IMR-90 (cell line): ENCODE data around the gene IRAG1.

Source experiments
- CEBPB ChIP-seq: IDR thresholded peaks from 2 replicates; pipeline ENCODE4 v1.6.1; 2012; ENCODE audit warnings: low read depth, low read length, improper control_type of control experiment
- CTCF ChIP-seq: conservative IDR thresholded peaks from 2 replicates; pipeline ENCODE4 v1.5.1; 2012; ENCODE audit warnings: mild to moderate bottlenecking, low read depth, low read length, improper control_type of control experiment
- ELK1 ChIP-seq: fragments of 150-350 bp; IDR thresholded peaks from 2 replicates; pipeline ENCODE4 v1.6.1; 2016; ENCODE audit warnings: low read depth, mild to moderate bottlenecking, low read length, moderate library complexity, borderline replicate concordance
- MAZ ChIP-seq: IDR thresholded peaks from 2 replicates; pipeline ENCODE4 v1.6.1; 2012; ENCODE audit warnings: low read depth, mild to moderate bottlenecking, low read length, improper control_type of control experiment, moderate library complexity, borderline replicate concordance
- MXI1 ChIP-seq: IDR thresholded peaks from 2 replicates; pipeline ENCODE4 v1.6.1; 2012; ENCODE audit warnings: low read depth, mild to moderate bottlenecking, low read length, moderate library complexity, borderline replicate concordance
- POLR2A ChIP-seq: IDR thresholded peaks from 2 replicates; pipeline ENCODE4 v1.6.1; 2012; ENCODE audit warnings: mild to moderate bottlenecking, low read depth, low read length
- RAD21 ChIP-seq: IDR thresholded peaks from 2 replicates; pipeline ENCODE4 v1.6.1; 2012; ENCODE audit warnings: low read length, improper control_type of control experiment
- RCOR1 ChIP-seq: IDR thresholded peaks from 2 replicates; pipeline ENCODE4 v1.6.1; 2012; ENCODE audit warnings: mild to moderate bottlenecking, low read length, improper control_type of control experiment; ENCODE audit not compliant: insufficient replicate concordance

- TF ChIP-seq CTCF (no peak), ELK1 (no peak), POLR2A (no peak), MXI1 (no peak), MAZ (no peak), RCOR1 (no peak), CEBPB (no peak), RAD21 (no peak)
Observed at GRCh38 chr11:10653261-10653660, 40.3 kb downstream of the IRAG1 start.
